SH-SY5Y (cell line): ENCODE results near the gene ZNF343.

ENCODE experiments used
- GATA2 ChIP-seq: IDR thresholded peaks from 2 replicates; pipeline ENCODE4 v1.6.1; 2011; ENCODE audit warnings: mild to moderate bottlenecking, low read depth, low read length
- GATA3 ChIP-seq: IDR thresholded peaks from 2 replicates; pipeline ENCODE4 v1.6.1; 2011; ENCODE audit warnings: low read depth, mild to moderate bottlenecking, low read length, moderate library complexity

ZNF343 gene

GRCh38 chr20:2507464-2507863 lies 1.3 kb downstream of the ZNF343 start:
- TF ChIP-seq GATA2 (no peak), GATA3 (no peak)

- no peak for TF ChIP-seq GATA2
- TF ChIP-seq GATA3 = no peak
These were observed 23.1 kb downstream of the ZNF343 start for GRCh38 chr20:2485661-2486060.

GRCh38 chr20:2485080-2485479 lies 23.6 kb downstream of the ZNF343 start:
- TF ChIP-seq GATA3 (no peak), GATA2 (no peak)

GRCh38 chr20:2483504-2483903 lies 25.2 kb downstream of the ZNF343 start:
- TF ChIP-seq GATA2 (no peak), GATA3 (no peak)

- no peak for TF ChIP-seq GATA2
- no peak for TF ChIP-seq GATA3
These were observed 28.3 kb downstream of the ZNF343 start for GRCh38 chr20:2480381-2480780.

- TF ChIP-seq GATA3 (no peak), GATA2 (no peak)
These were observed 31.7 kb downstream of the ZNF343 start for GRCh38 chr20:2476742-2477615.

- no peak for TF ChIP-seq GATA2
- no peak for TF ChIP-seq GATA3
These were observed 32.6 kb downstream of the ZNF343 start for GRCh38 chr20:2475850-2476741.

- TF ChIP-seq GATA3 (no peak), GATA2 (no peak)
These were observed 35.2 kb downstream of the ZNF343 start for GRCh38 chr20:2473516-2473915.

- no peak for TF ChIP-seq GATA3
- TF ChIP-seq GATA2 = peak; percentile 47; the same call in 1 of the 2 replicates
These were observed 38.1 kb downstream of the ZNF343 start, which contains the start of gene SNRPB for GRCh38 chr20:2470423-2471193. SNRPB (minus strand) TSS chr20:2470789; CDS start chr20:2470690, 99 bp downstream.

- TF ChIP-seq GATA2 (no peak), GATA3 (no peak)
These were observed 38.7 kb downstream of the ZNF343 start for GRCh38 chr20:2469991-2470422.

GRCh38 chr20:2468581-2469407 lies 39.9 kb downstream of the ZNF343 start:
- TF ChIP-seq GATA2 (no peak), GATA3 (no peak)

- TF ChIP-seq GATA2 (no peak), GATA3 (no peak)
These were observed 41.3 kb downstream of the ZNF343 start for GRCh38 chr20:2467412-2467811.

GRCh38 chr20:2465100-2465499 lies 43.6 kb downstream of the ZNF343 start:
- TF ChIP-seq GATA2 = no peak
- TF ChIP-seq GATA3 = no peak
